Neural progenitor cell (in vitro differentiated cells): ENCODE results near the gene ANO2.

Experiments
- EZH2phosphoT487 ChIP-seq: fragments of 200-600 bp; sonication (generic); IDR thresholded peaks from 2 replicates; pipeline ENCODE4 v1.6.1; 2017; ENCODE audit warnings: antibody characterized with exemption
- TF ChIP-seq, protein P1 (sequence below): fragments of 200-600 bp; sonication (generic); IDR thresholded peaks from 2 replicates; pipeline ENCODE4 v1.5.1; 2017; ENCODE audit warnings: antibody characterized with exemption, mild to moderate bottlenecking

DNA sequence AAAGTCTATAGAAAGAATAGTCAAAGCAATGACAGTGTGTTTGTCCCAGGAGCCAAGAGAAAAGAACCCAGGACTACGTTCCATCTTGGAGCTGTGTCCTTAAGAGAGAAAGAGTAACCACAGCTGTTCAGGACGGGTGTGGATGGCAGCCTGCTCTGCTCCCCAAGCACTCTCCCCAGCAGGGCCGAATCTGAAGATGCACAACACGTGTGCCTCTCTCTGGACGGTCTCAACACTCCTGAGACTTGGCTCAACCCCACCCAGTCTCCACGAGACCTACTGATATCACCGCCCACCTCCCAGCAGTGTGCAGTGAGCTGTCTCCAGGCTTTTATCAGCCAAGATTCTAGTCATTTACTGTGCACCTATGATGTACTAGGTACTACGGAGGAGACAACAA is 27.3 kb upstream of the ANO2 start:
- TF ChIP-seq, protein P1, sequence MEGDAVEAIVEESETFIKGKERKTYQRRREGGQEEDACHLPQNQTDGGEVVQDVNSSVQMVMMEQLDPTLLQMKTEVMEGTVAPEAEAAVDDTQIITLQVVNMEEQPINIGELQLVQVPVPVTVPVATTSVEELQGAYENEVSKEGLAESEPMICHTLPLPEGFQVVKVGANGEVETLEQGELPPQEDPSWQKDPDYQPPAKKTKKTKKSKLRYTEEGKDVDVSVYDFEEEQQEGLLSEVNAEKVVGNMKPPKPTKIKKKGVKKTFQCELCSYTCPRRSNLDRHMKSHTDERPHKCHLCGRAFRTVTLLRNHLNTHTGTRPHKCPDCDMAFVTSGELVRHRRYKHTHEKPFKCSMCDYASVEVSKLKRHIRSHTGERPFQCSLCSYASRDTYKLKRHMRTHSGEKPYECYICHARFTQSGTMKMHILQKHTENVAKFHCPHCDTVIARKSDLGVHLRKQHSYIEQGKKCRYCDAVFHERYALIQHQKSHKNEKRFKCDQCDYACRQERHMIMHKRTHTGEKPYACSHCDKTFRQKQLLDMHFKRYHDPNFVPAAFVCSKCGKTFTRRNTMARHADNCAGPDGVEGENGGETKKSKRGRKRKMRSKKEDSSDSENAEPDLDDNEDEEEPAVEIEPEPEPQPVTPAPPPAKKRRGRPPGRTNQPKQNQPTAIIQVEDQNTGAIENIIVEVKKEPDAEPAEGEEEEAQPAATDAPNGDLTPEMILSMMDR = no peak
- no peak for TF ChIP-seq EZH2phosphoT487
